RPMI8226 (cell line): Measurements from ENCODE around the gene PTPRK.

ENCODE experiments used
- DNase-seq: peaks from one replicate; pipeline ENCODE4 v3.0.0-alpha.2; 2015

PTPRK gene

GRCh38 chr6:128339635-128340450 lies 180.6 kb downstream of the PTPRK start:
- no peak for DNase-seq

- DNase-seq: no peak
Measured at GRCh38 chr6:128337619-128338018, 182.8 kb downstream of the PTPRK start.

- DNase-seq: no peak
Measured at GRCh38 chr6:128336436-128337095, 183.8 kb downstream of the PTPRK start.

- no peak for DNase-seq
Measured at GRCh38 chr6:128335963-128336362, 184.4 kb downstream of the PTPRK start.

- DNase-seq: no peak
Measured at GRCh38 chr6:128333581-128334223, 186.7 kb downstream of the PTPRK start.

- DNase-seq: peak; percentile 68
Measured at GRCh38 chr6:128327890-128328289, 192.5 kb downstream of the PTPRK start.

- DNase-seq: no peak
Measured at GRCh38 chr6:128323011-128323410, 197.4 kb downstream of the PTPRK start.

GRCh38 chr6:128319946-128320345 lies 200.5 kb downstream of the PTPRK start:
- DNase-seq: no peak

GRCh38 chr6:128319157-128319556 lies 201.2 kb downstream of the PTPRK start:
- DNase-seq: no peak

GRCh38 chr6:128316258-128316929 lies 204.0 kb downstream of the PTPRK start:
- no peak for DNase-seq

- DNase-seq: no peak
Measured at GRCh38 chr6:128314190-128314589, 206.2 kb downstream of the PTPRK start.

GRCh38 chr6:128311944-128312570 lies 208.3 kb downstream of the PTPRK start:
- DNase-seq: no peak

- DNase-seq: no peak
Measured at GRCh38 chr6:128310451-128310850, 209.9 kb downstream of the PTPRK start.

- DNase-seq: no peak
Measured at GRCh38 chr6:128307671-128308070, 212.7 kb downstream of the PTPRK start.

GRCh38 chr6:128305976-128306375 lies 214.4 kb downstream of the PTPRK start:
- DNase-seq: no peak

GRCh38 chr6:128305228-128305627 lies 215.2 kb downstream of the PTPRK start:
- DNase-seq: no peak

- no peak for DNase-seq
Measured at GRCh38 chr6:128303870-128304269, 216.5 kb downstream of the PTPRK start.

GRCh38 chr6:128302942-128303341 lies 217.5 kb downstream of the PTPRK start:
- no peak for DNase-seq

GRCh38 chr6:128295670-128296069 lies 224.7 kb downstream of the PTPRK start:
- no peak for DNase-seq

GRCh38 chr6:128290221-128290620 lies 230.2 kb downstream of the PTPRK start:
- no peak for DNase-seq

GRCh38 chr6:128284128-128284527 lies 236.3 kb downstream of the PTPRK start:
- DNase-seq: no peak

- no peak for DNase-seq
Measured at GRCh38 chr6:128282961-128283360, 237.4 kb downstream of the PTPRK start.

GRCh38 chr6:128280960-128281359 lies 239.4 kb downstream of the PTPRK start:
- DNase-seq: no peak
